Placental pericyte (primary cell): Measurements from ENCODE around the gene MEF2A. TPM values are rescaled to one million over a fixed set of nuclear protein-coding genes. Genes with fewer than 3 reads are reported as not detected.

Experiments used
- small RNA-seq: library from RNA; depleted of rRNA; stranded (forward); fragments of <200 nt; gene quantifications from one replicate; pipeline ENCODE3, GENCODE V24; 2012; ENCODE audit warnings: low replicate concordance
- total RNA-seq: library from RNA; depleted of rRNA; stranded (reverse); fragments of >200 nt; gene quantifications from 2 replicates; pipeline ENCODE4 v1.2.3, GENCODE V29; 2012

MEF2A gene
- total RNA-seq = 47.5 and 49.4 TPM in 2 replicates

GRCh38 chr15:99565299-99566156 is at the start of gene MEF2A:
Gene MEF2A (plus strand): TSS chr15:99565984. CDS start chr15:99633120, 67,136 bp downstream.

DNA sequence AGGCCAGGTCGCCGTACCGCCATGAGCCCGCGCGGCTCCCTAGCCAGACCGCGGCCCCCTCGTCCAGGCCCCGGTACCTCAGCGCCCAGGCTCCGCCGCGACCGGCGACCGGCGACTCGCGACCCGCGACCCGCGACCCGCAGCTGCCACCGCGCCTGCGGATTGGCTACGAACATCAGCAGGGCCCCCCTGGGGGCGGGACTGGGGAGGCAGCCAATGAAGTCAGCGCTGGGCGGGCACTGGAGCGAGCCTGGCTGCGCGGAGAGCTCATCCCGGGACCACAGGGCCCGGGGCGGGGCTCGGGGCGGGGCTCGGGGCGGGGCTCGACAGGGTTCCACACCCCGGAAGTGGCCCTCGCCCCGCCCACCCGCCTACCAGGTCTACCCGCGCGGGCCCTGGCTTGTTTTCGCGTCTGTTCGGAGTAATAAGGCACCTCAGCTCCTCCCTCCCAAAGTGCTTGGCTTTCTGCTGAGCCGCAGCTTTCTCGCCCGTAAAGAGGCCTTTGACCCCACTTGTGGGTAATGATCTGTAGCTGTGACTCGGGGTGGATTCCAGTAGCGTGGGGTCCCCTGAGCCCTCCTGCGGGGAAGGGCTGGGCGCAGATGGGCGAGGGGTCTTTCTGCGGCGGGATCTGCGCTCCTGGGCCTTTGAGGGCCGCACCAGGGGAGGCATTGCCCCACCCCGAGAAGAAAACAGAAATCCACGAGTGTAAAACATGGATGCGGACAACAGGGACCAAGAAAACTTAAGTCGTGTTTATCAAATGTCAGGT is 167.7 kb downstream of the MEF2A start, which contains the start of gene LYSMD4:
Gene LYSMD4 (minus strand): TSS at position 170 of the 772 bp plus-strand sequence. CDS start 1,438 bp downstream, outside the sequence.

Small RNAs within 50 kb of the gene (small RNA-seq; reads per million reads assigned to genes)
- gene RF00019 = not detected

Other genes starting within 250 kb of the MEF2A start
- 7.2 and 8.0 TPM in 2 replicates for gene LYSMD4, start 167.5 kb downstream of the MEF2A start, total RNA-seq